Liver (tissue), 9 donors: ENCODE data around the gene VASN. TPM values are rescaled to one million over a fixed set of nuclear protein-coding genes. Genes with fewer than 3 reads are reported as not detected.

Experiments used
- DNase-seq: peaks from one replicate; pipeline ENCODE4 v3.0.0-alpha.2; 2017; ENCODE audit warnings: low spot score
- H3K27ac ChIP-seq, 2 donors: one replicate each; pipeline ENCODE4 v1.7.0; 2013; ENCODE audit warnings: inconsistent platforms in 2 of 2, low read length in 2 of 2, control low read depth in 1 of 2, low read depth in 1 of 2, mild to moderate bottlenecking in 1 of 2
- H3K27me3 ChIP-seq, 4 donors: one replicate each; pipeline versions ENCODE4 v1.6.1 to v1.7.0; 2013; ENCODE audit warnings: low read length in 3 of 4, inconsistent platforms in 1 of 4, mild to moderate bottlenecking in 1 of 4, moderate library complexity in 1 of 4; ENCODE audit not compliant: control insufficient read depth in 4 of 4, insufficient read depth in 4 of 4
- H3K36me3 ChIP-seq, 4 donors: one replicate each; pipeline versions ENCODE4 v1.6.1 to v1.7.0; 2013; ENCODE audit warnings: low read length in 3 of 4, mild to moderate bottlenecking in 3 of 4, low read depth in 1 of 4, moderate library complexity in 1 of 4; ENCODE audit not compliant: control insufficient read depth in 4 of 4, insufficient read depth in 3 of 4
- H3K4me1 ChIP-seq, 4 donors: one replicate each; pipeline versions ENCODE4 v1.6.1 to v1.7.0; 2013; ENCODE audit warnings: low read length in 3 of 4, mild to moderate bottlenecking in 3 of 4, moderate library complexity in 1 of 4; ENCODE audit not compliant: control insufficient read depth in 4 of 4, insufficient read depth in 4 of 4
- H3K4me3 ChIP-seq, 3 donors: one replicate each; pipeline versions ENCODE4 v1.6.1 to v1.7.0; 2013; ENCODE audit warnings: low read length in 3 of 3, control low read depth in 1 of 3, low read depth in 1 of 3, mild to moderate bottlenecking in 1 of 3
- H3K9ac ChIP-seq, 2 donors: one replicate each; pipeline ENCODE4 v1.7.0; 2013; ENCODE audit warnings: low read length in 2 of 2, mild to moderate bottlenecking in 2 of 2, moderate library complexity in 2 of 2, control low read depth in 1 of 2, low read depth in 1 of 2
- H3K9me3 ChIP-seq, 4 donors: one replicate each; pipeline versions ENCODE4 v1.6.1 to v1.7.0; 2013; ENCODE audit warnings: low read length in 3 of 4; ENCODE audit not compliant: control insufficient read depth in 4 of 4
- FOXA2 ChIP-seq: IDR thresholded peaks from 2 replicates; pipeline ENCODE4 v1.6.1; 2016; ENCODE audit warnings: antibody characterized with exemption
- GABPA ChIP-seq, 2 donors: IDR thresholded peaks in 1 of 2; conservative IDR thresholded peaks in 1 of 2; 2 replicates each; pipeline ENCODE4 v1.6.1; 2016; ENCODE audit warnings: antibody characterized with exemption in 2 of 2, mild to moderate bottlenecking in 1 of 2, moderate library complexity in 1 of 2
- HNF4A ChIP-seq, 2 donors: conservative IDR thresholded peaks; 2 replicates each; pipeline ENCODE4 v1.6.1; 2016; ENCODE audit warnings: antibody characterized with exemption in 2 of 2, mild to moderate bottlenecking in 2 of 2
- HNF4G ChIP-seq: IDR thresholded peaks from 2 replicates; pipeline ENCODE4 v1.6.1; 2016; ENCODE audit warnings: antibody characterized with exemption
- NR2F2 ChIP-seq: IDR thresholded peaks from 2 replicates; pipeline ENCODE4 v1.6.1; 2016; ENCODE audit warnings: antibody characterized with exemption
- SP1 ChIP-seq: IDR thresholded peaks from 2 replicates; pipeline ENCODE4 v1.6.1; 2018; ENCODE audit warnings: antibody characterized with exemption, mild to moderate bottlenecking
- TAF1 ChIP-seq: conservative IDR thresholded peaks from 2 replicates; pipeline ENCODE4 v1.6.1; 2016; ENCODE audit warnings: antibody characterized with exemption, mild to moderate bottlenecking
- WGBS: extraction: QIAGEN DNeasy Blood & Tissue Kit; methylation state at CpG from one replicate; pipeline ENCODE4 v1.1.7; 2013; 5-methylcytosine and 5-hydroxymethylcytosine counted together
- polyA plus RNA-seq, 2 donors: library from polyadenylated mRNA; stranded (reverse) in 1 of 2; unstranded in 1 of 2; fragments of 200-250 nt in 1 of 2; fragments of >200 nt in 1 of 2; fragmentation: Nextera tagmentation in 1 of 2; extraction: Ambion mirVana in 1 of 2; gene quantifications; one replicate each; pipeline versions ENCODE4 v1.2.1 to v1.2.3, GENCODE V29; 2013 to 2015
- total RNA-seq, 2 donors: library from RNA; depleted of rRNA; stranded (reverse); fragments of >200 nt; gene quantifications; one replicate each; pipeline ENCODE4 v1.2.3, GENCODE V29; 2014
- TF ChIP-seq, protein P1 (sequence below): fragments of 150-350 bp; IDR thresholded peaks from 2 replicates; pipeline ENCODE4 v1.5.1; 2017; ENCODE audit warnings: improper control_type of control experiment, low read depth, low read length; ENCODE audit not compliant: missing input control
- TF ChIP-seq, protein P2 (sequence below): IDR thresholded peaks from 2 replicates; pipeline ENCODE4 v1.6.1; 2016; ENCODE audit warnings: antibody characterized with exemption
- donor health status: healthy.
- donor health status: healthy.
- donor health status: healthy.
- donor health status: healthy.
- donor health status: healthy.

The VASN gene
- total and polyA plus RNA-seq, 4 donors, result 6.2 to 26.9 (median 21.2) TPM

DNA sequence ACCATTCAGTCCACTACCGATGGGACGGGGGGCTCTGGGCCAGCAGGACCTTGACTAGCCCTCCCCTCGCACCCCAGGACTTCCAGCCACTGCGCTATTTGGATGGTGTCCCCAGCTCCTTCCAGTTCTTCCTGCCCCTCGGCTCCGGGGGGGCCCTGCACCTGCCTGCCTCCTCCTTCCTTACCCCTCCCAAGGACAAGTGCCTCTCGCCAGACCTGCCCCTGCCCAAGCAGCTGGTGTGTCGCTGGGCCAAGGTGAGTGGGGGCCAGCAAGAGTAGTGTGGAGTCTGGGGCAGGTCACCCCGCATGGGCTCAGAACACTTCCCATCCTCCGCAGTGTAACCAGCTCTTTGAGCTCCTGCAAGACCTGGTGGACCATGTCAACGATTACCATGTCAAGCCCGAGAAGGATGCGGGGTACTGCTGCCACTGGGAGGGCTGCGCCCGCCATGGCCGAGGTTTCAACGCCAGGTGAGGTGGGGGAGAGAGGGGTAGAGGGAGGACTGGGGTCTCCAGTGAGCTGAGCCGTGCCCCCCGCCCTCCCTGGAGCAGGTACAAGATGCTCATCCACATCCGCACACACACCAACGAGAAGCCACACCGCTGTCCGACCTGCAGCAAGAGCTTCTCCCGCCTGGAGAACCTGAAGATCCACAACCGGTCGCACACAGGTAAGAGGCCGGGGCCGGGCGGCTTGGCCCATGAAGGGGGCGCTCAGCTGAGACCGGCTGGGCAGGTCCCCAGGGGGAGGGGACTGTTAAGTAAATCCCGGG lies 36.7 kb upstream of the VASN start:
- H3K27ac ChIP-seq, result no peak overlapping the region
- DNase-seq, result no peak
- no peak for TF ChIP-seq SP1
- no peak for TF ChIP-seq GABPA (IDR thresholded peaks at IDR 0.05 in 1 of 2, conservative IDR thresholded peaks at IDR 0.05 in 1 of 2)
- TF ChIP-seq NR2F2, result no peak
- TF ChIP-seq HNF4G, result no peak
- TF ChIP-seq, protein P1, sequence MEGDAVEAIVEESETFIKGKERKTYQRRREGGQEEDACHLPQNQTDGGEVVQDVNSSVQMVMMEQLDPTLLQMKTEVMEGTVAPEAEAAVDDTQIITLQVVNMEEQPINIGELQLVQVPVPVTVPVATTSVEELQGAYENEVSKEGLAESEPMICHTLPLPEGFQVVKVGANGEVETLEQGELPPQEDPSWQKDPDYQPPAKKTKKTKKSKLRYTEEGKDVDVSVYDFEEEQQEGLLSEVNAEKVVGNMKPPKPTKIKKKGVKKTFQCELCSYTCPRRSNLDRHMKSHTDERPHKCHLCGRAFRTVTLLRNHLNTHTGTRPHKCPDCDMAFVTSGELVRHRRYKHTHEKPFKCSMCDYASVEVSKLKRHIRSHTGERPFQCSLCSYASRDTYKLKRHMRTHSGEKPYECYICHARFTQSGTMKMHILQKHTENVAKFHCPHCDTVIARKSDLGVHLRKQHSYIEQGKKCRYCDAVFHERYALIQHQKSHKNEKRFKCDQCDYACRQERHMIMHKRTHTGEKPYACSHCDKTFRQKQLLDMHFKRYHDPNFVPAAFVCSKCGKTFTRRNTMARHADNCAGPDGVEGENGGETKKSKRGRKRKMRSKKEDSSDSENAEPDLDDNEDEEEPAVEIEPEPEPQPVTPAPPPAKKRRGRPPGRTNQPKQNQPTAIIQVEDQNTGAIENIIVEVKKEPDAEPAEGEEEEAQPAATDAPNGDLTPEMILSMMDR, result no peak
- no peak for TF ChIP-seq FOXA2
- no peaks in the 10 kb centered on the region for H3K27me3 ChIP-seq
- no peaks in the 10 kb centered on the region for H3K9me3 ChIP-seq
- H3K9ac ChIP-seq, result no peak overlapping the region
- no peaks in the 10 kb centered on the region for H3K4me1 ChIP-seq
- WGBS, result 91% methylated on average over 32 of the region's 32 CpGs
- H3K36me3 ChIP-seq, result peaks cover 0 to 11% (median 5%) of the 10 kb centered on the region in 4 donors
- no peak overlapping the region for H3K4me3 ChIP-seq

DNA sequence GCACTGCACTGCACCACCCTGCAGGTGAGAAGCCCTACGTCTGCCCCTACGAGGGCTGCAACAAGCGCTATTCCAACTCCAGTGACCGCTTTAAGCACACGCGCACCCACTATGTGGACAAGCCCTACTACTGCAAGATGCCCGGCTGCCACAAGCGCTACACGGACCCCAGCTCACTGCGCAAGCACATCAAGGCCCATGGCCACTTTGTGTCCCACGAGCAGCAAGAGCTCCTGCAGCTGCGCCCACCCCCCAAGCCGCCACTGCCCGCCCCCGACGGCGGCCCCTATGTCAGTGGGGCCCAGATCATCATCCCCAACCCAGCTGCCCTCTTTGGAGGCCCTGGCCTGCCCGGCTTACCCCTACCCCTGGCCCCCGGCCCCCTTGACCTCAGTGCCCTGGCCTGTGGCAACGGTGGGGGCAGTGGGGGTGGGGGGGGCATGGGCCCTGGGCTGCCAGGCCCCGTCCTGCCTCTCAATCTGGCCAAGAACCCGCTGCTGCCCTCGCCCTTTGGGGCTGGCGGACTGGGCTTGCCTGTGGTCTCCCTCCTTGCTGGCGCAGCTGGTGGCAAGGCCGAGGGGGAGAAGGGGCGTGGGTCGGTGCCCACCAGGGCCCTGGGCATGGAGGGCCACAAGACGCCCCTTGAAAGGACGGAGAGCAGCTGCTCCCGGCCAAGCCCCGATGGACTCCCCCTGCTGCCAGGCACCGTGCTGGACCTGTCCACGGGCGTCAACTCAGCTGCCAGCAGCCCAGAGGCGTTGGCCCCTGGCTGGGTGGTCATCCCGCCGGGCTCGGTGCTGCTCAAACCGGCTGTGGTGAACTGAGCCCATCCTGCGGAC lies 34.7 kb upstream of the VASN start:
- no peak overlapping the region for H3K9ac ChIP-seq
- no peak for DNase-seq
- H3K4me3 ChIP-seq, result no peak overlapping the region
- 93% methylated on average over 41 of the region's 41 CpGs for WGBS
- no peaks in the 10 kb centered on the region for H3K4me1 ChIP-seq
- H3K27ac ChIP-seq, result no peak overlapping the region
- no peaks in the 10 kb centered on the region for H3K9me3 ChIP-seq
- H3K27me3 ChIP-seq, result no peaks in the 10 kb centered on the region
- TF ChIP-seq HNF4G (no peak), TAF1 (no peak), FOXA2 (no peak), HNF4A (conservative IDR thresholded peaks at IDR 0.05) (no peak), SP1 (no peak)
- TF ChIP-seq, protein P2, sequence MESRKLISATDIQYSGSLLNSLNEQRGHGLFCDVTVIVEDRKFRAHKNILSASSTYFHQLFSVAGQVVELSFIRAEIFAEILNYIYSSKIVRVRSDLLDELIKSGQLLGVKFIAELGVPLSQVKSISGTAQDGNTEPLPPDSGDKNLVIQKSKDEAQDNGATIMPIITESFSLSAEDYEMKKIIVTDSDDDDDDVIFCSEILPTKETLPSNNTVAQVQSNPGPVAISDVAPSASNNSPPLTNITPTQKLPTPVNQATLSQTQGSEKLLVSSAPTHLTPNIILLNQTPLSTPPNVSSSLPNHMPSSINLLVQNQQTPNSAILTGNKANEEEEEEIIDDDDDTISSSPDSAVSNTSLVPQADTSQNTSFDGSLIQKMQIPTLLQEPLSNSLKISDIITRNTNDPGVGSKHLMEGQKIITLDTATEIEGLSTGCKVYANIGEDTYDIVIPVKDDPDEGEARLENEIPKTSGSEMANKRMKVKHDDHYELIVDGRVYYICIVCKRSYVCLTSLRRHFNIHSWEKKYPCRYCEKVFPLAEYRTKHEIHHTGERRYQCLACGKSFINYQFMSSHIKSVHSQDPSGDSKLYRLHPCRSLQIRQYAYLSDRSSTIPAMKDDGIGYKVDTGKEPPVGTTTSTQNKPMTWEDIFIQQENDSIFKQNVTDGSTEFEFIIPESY, result no peak
- TF ChIP-seq, protein P1, result no peak
- H3K36me3 ChIP-seq, result peaks cover 0 to 19% (median 12%) of the 10 kb centered on the region in 4 donors
